NCI-H1105 (cell line): ENCODE results near the gene SNX32.
A peak's percentile ranks its signal among the peaks of the same experiment; 100 is the strongest.

Experiments used
- DNase-seq: peaks from one replicate; lab custom pipeline; 2025; lab: John Stamatoyannopoulos, UW

Gene SNX32

DNA sequence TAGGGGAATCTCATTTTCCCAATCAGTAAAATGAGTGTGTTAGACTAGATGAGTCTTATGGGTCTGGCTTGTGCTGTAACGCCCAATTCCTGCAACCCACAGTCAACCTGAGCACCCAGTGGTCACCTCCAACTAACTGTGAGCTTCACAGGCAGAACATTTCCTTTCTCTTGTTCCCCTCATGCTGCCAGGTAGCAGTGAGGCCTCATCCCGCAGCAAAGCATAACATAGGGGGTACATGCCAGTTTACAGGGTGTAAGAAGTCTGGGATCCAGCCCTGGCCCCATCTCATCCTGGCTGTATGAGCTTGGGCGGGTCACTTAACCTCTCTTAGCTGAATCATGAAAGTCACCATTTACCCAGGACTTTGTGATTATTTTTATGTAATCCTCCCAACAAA is 35.1 kb downstream of the SNX32 start:
- DNase-seq, result no peak

DNA sequence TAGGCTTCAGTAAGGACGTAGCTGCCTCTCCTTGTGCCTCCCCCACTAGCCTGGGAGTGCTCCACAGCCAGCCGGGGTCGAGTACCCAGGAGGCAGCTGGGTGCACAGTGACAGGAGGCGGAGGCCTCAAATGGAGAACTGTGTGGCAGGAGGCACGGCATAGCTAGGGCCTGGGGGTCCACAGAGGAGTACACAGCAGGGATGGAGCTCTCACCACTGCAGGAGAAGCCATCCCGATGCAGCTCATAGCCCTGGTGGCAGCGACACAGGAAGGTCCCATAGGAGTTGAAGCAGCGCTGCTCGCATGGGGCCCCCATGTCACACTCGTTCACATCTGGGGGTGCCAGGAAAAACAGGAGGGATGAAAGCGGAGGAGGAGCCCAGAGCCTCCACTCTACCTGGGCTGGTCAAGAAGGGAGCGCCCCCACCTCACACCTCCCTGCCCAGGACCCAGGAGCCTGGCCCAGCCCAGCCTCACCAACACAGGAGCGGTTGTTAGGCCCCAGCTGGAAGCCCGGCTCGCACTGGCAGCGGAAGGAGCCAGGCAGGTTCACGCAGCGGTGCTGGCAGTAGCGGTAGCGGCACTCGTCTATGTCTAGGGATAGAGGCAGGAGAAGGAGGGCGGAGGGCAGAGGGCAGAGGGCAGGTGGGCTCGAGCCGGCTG is 36.0 kb downstream of the SNX32 start:
- DNase-seq, result no peak

DNA sequence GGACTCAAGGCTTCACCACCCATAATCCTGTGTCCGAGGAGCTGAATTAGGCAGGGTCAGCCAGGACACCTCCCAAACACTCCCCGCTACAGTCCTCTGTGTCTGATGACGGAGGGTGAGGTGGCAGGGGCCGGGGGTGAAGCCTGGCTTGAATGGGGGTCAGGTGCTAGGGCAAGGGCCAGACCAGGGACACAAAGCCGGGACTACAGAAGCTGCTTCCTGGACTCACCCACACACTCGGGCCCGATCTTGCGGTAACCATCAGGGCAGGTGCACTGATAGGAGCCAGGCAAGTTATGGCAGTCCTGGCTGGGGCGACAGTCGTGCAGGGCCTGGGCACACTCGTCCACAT is 36.5 kb downstream of the SNX32 start:
- no peak for DNase-seq

DNA sequence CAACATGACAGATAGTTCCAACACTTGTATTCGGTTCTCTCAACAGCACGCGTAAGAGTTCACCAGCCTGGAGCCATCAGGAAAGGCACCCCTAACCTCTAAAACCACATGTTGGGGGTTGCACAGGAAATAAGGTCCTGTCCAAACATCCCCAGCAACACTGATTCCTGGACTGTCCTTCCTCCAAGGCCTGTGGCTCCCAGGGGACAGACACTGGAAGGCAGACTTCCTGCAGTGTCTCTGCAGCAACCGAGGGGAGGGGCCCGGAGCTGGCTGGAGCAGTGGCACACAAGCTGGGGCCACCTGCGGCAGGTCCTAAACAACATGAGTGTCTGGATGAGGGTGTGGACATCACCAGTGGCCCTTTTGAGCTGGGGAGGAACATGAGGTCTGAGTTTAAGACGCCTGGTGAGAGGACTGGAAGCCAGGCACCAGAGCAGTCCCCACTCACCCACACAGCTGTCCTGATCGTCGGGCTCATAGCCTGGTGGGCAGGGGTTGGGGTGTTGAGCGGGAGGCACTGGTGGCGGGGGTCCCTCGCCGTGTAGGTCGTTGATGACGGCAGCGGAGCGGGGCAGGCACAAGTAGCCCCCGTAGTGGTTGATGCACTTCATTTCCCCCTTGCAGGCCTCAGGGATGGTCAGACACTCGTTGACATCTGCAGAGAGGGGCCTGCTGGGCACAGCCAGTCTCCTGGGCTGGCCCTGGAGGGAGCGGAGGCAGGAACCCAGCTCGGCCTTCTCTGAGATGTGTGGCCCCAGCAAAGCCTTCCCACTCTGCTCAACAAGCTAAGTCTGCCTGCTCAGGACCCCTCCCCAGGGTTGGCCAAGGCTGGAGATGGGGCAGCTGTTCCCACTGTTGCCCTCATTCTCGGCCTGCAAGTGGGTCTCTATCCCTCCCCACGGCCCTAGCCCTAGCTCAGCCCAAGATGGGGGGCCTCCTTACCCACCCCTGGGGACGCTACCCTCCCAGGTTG is 37.2 kb downstream of the SNX32 start:
- DNase-seq, result no peak

DNA sequence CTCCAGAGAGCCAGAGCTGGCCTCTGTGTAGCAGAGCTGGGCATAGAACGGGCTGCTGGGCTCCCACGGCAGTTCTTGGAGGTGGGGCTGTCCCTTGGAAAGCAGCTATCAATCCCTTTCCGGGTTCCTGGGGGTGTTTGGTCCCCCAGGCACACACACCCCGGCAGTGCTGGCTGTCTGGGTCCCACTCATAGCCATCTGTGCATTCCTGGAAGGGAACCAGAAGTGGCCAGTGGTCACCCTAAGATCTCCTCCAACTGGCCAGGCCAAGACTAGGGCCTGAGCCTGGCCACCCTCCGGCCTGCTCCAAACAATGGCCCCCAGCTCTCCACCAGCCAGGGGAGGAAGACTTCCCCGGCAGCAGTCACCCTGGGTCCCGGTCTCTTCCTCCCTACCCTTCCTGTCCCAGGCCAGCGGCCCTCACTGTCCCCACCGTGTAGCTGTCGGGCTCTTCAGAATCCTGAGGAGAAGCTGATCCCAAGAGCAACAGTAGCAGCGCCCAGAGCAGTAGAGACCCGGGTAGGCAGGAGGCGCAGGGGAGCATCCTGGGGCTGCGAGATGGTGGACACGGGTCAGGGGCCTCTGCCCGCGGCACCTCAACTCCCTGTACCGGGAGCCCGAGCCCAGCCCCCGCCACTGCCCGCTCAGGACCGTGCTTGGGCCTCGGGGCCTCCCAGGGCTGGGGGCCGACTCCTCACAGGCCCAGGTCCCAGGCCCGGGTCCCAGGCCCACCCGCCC is 38.2 kb downstream of the SNX32 start:
- DNase-seq, result no peak

DNA sequence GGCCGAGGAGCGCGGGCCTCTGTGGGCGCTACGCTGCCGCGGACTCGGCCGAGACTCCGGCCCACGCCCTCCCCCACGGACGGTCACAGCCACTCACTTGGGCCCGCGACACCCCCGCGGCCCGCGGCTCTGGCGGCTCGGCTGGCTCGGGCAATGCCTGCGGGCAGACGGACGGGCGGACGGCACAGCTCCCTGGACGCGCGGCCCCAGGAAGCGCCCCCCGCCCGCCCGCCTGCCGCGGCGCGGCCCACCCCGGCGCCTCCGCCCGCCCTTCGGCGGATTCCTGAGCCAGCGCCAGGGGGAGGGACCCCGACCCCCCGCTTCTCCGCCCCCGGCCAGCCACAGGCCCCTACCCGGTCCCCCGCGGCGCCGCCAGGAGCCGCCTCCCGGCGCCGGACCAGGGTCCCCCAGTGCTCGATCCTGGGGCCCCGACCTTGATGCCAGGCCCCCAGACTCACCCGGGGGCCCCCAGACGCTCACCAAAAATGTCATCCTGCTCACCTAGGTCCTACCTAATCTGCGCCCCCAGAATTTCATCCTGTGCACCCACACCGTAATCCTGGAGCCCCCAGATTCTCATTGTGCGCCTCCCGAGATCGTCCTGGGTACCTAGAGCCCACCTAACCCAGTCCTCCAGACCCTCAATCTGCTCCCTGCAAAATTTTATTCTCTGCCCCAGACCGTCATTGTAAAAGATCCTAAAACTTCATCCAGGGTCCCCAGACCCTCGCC is 39.0 kb downstream of the SNX32 start, which contains the start of gene EFEMP2:
Gene EFEMP2, minus strand, starts transcription at position 215 of the 732 bp plus-strand sequence. CDS start 446 bp downstream, outside the sequence.
- no peak for DNase-seq

DNA sequence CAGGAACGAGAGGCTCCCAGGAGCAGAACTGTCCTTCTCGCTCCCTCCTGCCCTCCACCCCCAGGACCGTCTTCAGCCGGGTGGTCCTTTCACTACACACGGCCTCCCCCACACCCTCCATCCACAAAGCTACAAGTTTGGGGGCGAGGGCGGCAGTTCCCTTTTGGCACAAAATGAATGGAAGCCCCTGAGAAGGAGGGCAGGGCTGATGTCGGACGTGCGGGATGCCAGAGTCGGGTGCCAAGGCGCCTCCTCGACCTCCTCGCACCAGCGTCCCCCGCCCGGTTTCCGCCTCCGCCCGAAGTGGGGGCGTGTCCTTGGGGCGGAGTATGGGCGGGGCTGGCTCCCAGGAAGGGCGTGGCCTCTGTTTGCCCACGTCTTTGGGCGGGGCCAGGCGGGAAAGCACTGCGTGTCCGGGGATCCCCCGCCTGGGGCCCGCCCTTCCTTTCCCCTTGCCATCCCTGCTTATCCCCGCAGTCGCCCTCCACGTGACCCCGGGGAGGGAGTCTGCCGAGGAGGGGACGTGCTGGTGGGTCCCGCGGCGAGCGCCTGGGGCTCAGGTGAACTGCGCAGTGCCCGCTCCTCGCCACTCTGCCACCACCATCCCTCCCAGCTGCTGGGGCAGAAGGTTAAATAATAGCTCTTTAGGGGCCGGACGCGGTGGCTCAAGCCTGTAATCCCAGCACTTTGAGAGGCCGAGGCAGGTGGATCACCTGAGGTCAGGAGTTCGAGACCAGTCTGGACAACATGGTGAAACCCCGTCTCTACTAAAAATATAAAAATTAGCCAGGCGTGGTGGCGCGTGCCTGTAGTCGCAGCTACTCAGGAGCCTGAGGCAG is 39.8 kb downstream of the SNX32 start:
- DNase-seq, result peak; percentile 92

DNA sequence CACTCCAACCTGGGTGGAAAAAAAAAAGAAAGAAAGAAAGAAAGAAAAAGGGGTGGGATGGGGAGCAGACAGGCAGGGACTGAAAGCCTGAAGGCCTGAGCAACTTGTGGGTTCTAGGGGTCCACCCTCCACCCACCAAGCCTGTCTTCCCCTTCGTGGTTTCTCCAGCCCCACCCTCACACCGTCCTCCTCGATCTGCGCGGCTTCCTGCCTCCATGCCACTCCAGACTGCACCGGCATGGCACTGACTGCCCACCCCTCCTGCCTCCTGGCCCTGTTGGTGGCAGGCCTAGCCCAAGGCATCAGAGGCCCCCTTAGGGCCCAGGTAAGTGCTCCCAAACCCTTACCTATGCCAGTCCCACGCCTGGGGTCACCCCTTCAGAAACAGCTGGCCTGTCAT is 45.9 kb downstream of the SNX32 start, which contains the start of gene CTSW:
Gene CTSW, plus strand, starts transcription at position 221 of the 400 bp plus-strand sequence. Its CDS starts 18 bp downstream, at position 239.
- no peak for DNase-seq

DNA sequence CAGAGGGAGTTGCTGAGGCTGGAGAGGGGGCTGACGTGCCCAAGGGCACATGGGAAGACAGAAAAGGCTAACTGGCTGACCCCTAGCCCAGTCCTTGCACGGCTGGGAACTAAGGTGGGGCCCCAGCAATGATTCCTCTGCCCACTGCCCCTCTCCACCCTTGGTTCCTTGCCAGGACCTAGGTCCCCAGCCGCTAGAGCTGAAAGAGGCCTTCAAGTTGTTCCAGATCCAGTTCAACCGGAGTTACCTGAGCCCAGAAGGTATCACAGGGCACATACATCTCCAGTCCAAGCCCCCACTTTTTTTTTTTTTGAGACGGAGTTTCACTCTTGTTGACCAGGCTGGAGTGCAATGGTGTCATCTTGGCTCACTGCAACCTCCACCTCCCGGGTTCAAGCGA is 46.3 kb downstream of the SNX32 start:
- no peak for DNase-seq

DNA sequence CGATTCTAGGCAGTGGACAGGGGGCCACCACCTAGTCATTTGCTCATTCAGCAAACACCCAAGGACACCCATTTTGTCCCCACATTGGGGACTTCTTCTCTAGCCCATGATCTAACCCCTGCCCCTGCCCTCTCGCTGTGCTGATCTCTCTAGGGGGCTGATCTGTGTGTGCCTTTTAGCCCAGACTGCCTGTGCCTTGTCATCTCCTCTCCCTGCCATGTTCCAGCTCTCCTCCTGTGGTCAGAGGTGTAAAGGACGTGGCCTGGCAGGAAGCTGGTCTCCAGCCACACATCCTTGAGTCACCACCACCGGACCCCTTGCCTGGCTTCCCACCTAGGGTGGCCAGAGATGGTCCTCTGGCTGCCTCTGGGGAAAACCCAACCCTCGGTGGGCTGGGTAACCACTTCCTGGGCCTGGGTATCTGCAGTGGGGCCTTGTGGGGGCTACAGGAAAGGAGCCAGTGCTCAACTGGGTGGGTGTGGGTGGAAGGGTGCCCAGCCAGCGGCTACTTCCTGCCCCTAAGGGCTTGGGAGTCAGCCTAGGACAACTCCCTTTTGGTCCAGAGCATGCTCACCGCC is 47.2 kb downstream of the SNX32 start:
- DNase-seq, result no peak

DNA sequence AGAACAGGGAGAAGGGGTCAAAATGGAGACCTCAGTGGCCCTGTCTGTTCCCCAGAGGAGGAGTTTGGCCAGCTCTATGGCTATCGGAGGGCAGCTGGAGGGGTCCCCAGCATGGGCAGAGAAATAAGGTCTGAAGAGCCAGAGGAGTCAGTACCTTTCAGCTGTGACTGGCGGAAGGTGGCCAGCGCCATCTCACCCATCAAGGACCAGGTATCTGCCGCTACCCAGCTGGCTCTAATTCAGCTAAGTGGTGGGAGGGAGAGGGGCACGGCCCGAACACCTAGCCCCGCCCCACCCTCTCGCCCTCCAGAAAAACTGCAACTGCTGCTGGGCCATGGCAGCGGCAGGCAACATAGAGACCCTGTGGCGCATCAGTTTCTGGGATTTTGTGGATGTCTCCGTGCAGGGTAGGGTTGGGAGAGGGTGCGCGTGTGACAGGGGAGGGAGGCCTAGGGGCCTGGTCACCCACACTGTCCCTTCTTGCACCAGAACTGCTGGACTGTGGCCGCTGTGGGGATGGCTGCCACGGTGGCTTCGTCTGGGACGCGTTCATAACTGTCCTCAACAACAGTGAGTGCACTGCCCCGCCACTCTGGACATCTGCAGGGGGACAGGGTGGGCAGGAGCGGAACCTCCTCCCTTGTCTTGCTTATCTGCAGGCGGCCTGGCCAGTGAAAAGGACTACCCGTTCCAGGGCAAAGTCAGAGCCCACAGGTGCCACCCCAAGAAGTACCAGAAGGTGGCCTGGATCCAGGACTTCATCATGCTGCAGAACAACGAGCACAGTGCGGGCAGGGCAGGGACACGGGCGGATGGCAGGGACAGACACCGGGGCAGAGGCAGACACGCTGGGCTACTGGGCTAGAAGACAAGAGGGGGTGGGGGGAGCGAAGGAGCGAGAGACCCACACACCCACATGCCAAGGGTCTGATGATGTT is 48.6 kb downstream of the SNX32 start:
- DNase-seq, result no peak

DNA sequence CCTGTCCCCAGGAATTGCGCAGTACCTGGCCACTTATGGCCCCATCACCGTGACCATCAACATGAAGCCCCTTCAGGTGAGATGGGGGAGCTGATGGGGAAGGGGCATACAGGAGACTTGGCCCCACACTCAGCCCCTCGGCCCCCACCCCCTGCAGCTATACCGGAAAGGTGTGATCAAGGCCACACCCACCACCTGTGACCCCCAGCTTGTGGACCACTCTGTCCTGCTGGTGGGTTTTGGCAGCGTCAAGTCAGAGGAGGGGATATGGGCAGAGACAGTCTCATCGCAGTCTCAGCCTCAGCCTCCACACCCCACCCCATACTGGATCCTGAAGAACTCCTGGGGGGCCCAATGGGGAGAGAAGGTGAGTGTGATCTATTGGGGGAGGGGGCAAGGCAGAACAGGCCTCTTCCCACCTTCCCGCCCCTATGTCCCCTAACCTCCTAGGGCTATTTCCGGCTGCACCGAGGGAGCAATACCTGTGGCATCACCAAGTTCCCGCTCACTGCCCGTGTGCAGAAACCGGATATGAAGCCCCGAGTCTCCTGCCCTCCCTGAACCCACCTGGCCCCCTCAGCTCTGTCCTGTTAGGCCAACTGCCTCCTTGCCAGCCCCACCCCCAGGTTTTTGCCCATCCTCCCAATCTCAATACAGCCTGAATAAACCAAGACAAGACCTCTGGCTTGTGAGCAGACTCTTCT is 49.4 kb downstream of the SNX32 start:
- no peak for DNase-seq

DNA sequence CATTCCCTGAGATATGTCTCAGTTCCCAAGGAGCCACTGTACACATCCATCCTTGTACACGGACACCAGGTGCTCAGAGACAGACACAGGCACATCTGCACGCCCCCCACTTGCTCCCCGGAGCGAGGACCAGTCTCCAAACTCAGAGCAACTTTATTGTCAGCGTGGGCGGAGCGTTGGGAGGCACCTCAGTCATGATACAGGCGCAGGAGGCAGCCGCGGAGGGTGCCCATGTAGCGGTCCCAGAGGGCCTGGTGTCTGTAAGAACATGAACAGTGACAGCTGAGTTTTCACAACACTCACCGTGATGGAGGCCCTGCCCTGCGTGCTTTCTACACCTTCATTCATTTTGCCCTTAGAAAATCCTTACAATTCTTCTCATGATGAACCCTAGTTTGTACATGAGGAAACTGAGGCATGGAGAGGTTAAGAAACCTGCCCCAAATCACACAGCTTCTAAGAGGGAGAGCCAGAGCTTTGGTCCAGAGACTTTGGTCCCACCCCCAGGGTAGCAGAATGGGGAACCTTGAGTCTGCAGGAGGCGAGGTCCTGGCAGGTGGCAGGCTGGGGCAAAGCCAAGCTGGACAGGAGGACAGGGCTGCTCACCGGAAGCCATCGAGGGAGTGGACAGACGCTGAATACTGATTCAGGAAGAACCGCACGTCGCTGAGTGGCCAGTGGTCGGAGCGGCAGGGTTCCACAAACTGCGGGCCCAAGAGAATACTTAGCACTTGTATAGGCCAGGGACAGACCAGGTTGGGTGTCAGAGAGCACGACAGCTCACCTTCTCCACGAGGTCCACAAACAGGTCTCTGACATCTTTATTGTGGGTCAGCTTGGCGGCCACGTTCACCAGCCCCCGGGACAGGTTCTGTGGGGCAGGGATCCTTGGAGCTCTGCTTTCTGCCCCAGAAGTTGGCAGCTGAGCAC is 50.3 kb downstream of the SNX32 start:
- no peak for DNase-seq

DNA sequence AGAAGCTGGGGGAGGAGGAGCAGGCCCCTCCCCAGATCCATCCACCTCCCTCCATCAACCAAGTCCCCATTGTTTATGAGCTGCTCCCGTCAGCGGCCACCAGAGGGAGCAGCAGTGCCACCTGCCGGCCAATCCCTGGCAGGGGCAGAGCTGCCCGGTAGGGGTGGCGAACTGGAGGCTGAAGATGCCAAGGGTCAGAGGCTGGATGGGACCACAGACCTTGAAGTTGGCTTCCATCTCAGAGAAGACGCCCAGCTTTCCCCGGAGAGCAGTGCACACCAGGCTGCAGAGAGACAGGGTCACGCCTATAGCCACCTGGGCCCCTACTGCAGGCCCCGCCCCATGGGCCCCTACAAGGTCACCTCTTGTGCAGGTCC is 50.9 kb downstream of the SNX32 start:
- peak; percentile 58 for DNase-seq

DNA sequence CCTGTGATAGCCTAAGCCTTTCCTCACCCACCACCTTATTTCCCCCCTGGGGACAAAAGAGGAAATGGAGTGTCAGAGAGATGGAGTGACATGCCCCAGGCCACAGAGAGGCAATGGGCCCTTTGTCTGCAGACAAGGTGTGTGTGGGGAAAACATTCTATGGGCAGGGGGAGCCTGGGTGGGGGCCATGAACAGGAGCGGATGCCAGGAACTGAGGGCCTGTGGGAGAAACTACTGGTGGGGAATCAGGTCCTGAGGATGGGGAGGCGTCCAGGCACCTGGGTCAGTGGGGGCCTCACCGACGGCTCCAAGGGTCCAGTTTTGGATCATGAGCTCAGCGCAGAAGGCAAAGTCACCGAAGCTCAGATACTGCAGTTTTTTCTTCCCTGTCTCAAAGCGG is 51.5 kb downstream of the SNX32 start:
- DNase-seq, result no peak

DNA sequence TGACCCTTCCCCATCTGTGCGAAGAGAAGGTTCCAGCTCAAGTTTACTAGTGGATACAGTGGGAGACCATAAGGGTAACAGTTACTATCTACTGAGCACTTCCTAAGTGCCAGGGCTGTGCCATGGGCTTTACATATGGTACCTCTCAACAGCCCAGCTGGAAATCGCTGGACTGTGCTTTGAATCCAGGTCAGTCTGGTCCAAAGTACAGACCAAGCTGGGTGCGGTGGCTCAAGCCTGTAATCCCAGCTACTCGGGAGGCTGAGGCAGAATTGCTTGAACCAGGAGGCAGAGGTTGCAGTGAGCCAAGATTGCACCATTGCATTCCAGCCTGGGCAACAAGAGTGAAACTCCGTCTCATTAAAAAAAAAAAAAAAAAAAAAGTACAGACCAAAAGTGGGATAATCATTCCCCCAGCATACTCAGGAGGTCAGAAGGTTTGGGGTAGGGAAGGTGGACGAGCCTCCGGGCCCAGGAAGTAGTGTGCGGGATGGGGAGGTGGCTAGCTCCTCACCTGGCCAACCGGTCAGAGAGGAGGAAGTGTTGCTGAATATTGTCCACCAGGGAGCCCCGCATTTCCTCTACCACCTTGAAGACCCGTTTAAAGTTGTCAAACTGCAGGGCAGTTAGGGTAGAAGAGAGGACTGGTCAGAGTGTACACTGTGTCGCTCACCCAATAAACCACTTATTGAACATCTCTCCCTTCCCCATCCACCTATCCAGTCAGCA is 52.2 kb downstream of the SNX32 start:
- DNase-seq, result no peak
